ENCODE data around the gene SRSF6. TPM values are rescaled to one million over a fixed set of nuclear protein-coding genes. Genes with fewer than 3 reads are reported as not detected.
A peak's percentile ranks its signal among the peaks of the same experiment; 100 is the strongest.

The SRSF6 gene
- polyA plus RNA-seq, 6 donors from 2014 or later, result 43.3 to 72.5 (median 53.9) TPM

DNA sequence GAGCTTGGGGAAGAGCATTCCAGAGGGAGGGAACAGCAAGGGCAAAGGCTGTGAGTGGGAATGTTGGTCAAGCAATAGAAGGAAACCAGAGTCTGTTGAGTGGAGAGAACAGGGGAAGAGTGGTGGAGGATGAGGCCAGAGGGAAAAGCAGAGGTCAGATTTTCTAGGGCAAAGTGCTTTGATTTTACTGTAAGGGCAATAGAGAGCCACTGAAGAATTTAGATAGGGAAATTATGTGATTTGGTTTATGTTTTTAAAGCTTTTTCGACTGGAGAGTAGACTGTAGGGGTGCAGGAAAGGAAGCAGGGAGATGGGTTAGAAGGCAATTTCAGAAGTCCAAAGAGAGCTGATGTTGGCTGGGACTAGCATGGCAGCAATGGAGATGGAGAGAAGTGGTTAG, 54.2 kb downstream of the SRSF6 start:
- Mint-ChIP-seq H3K4me3 (peak overlapping the region in 1 of 8 donors; percentile 30), H3K27ac (no peak overlapping the region), H3K4me1 (peaks cover 10 to 35% (median 26%) of the 10 kb centered on the region in 3 donors), H3K36me3 (no peaks in the 10 kb centered on the region), H3K9me3 (peaks cover 0 to 3% (median 0%) of the 10 kb centered on the region in 7 donors), H3K27me3 (peaks cover 14 to 35% (median 29%) of the 10 kb centered on the region in 3 donors)
- no peak for DNase-seq
- ATAC-seq (ENCODE audit: low read depth in 2 of 2), result no peak

DNA sequence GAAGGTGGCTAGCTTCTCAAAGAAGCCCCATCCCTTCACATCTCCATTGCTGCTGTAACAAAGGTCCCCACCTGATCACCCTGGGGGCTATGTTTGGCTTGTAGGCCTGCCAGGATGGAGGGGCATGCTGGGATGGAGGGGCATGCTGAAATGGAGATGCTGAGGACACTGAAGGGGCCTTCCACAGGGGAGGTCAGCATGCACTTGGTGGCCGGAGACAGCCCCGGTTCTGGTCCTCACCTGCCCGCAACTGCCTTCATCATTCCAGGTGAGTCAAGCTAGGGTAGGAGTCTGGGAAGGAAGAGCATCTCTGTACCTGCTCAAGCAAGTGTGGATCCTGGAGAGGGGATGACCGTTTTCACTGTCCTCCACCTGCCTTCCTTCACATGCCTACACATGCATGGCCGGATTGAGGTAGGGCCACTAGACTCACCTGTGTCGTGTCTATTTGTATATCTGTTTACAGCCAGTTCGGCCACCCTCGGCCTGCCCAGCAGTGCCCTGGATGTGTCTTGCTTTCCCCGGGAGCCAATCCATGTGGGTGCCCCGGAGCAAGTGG, 55.8 kb downstream of the SRSF6 start:
- Mint-ChIP-seq H3K27ac (peak overlapping the region in 2 of 6 donors; percentile 26 to 95), H3K4me1 (peaks cover 10 to 30% (median 26%) of the 10 kb centered on the region in 3 donors), H3K36me3 (no peaks in the 10 kb centered on the region), H3K4me3 (peak overlapping the region; percentile 92 to 97 (median 95)), H3K9me3 (peaks cover 0 to 3% (median 0%) of the 10 kb centered on the region in 7 donors), H3K27me3 (peaks cover 11 to 24% (median 23%) of the 10 kb centered on the region in 3 donors)
- no peak for DNase-seq
- ATAC-seq (ENCODE audit: low read depth in 2 of 2), result no peak

Other genes starting within 250 kb of the SRSF6 start
- 1 to 10 TPM in 5 of 6 donors, under 1 TPM in 1; 0.78 to 2.8 (median 1.4) TPM for gene L3MBTL1, start 49.8 kb downstream of the SRSF6 start, polyA plus RNA-seq (ENCODE audit: low read depth in 6 of 6)
- gene SGK2, start 101.1 kb downstream of the SRSF6 start, polyA plus RNA-seq (ENCODE audit: low read depth in 6 of 6), result not detected
- gene IFT52, start 133.0 kb downstream of the SRSF6 start, polyA plus RNA-seq (ENCODE audit: low read depth in 6 of 6), result 10 to 100 TPM; 28.8 to 38.0 (median 32.0) TPM
- 10 to 100 TPM in 3 of 6 donors, 1 to 10 TPM in 3; 2.3 to 65.0 (median 26.6) TPM for gene MYBL2, start 209.2 kb downstream of the SRSF6 start, polyA plus RNA-seq (ENCODE audit: low read depth in 6 of 6)